Occipital lobe (tissue), 2 donors: ENCODE data around the gene RFC1. TPM values are rescaled to one million over a fixed set of nuclear protein-coding genes. Genes with fewer than 3 reads are reported as not detected.
"Not testable (repeated sequence)": the region's sequence is repeated elsewhere in the genome, so short reads cannot be mapped to it uniquely, and the experiment has no call there.

Experiments
- DNase-seq: peaks from one replicate; lab custom pipeline; 2025; lab: John Stamatoyannopoulos, UW
- total RNA-seq: library from RNA; depleted of rRNA; stranded (reverse); fragments of >200 nt; gene quantifications from one replicate; pipeline ENCODE4 v1.2.3, GENCODE V29; 2014

RFC1 gene
- total RNA-seq, 1 donor from 2014 or later: 46.9 TPM

- DNase-seq: no peak
Measured at GRCh38 chr4:39312816-39313215, 53.3 kb downstream of the RFC1 start.

- no peak for DNase-seq
Measured at GRCh38 chr4:39308611-39309010, 57.6 kb downstream of the RFC1 start.

GRCh38 chr4:39305912-39306677, 60.1 kb downstream of the RFC1 start:
- DNase-seq: no peak

- DNase-seq: no peak
Measured at GRCh38 chr4:39304651-39305050, 61.5 kb downstream of the RFC1 start.

GRCh38 chr4:39303871-39304270, 62.3 kb downstream of the RFC1 start:
- DNase-seq: no peak

GRCh38 chr4:39302901-39303300, 63.3 kb downstream of the RFC1 start:
- DNase-seq: no peak

GRCh38 chr4:39295784-39296183, 70.4 kb downstream of the RFC1 start:
- no peak for DNase-seq

- not testable (repeated sequence) for DNase-seq
Measured at GRCh38 chr4:39292433-39292832, 73.7 kb downstream of the RFC1 start.

- DNase-seq: no peak
Measured at GRCh38 chr4:39291686-39292085, 74.5 kb downstream of the RFC1 start.

GRCh38 chr4:39287223-39287622, 78.9 kb downstream of the RFC1 start:
- no peak for DNase-seq

- DNase-seq: no peak
Measured at GRCh38 chr4:39286263-39286662, 79.9 kb downstream of the RFC1 start.

GRCh38 chr4:39285853-39286252, 80.3 kb downstream of the RFC1 start:
- no peak for DNase-seq

- no peak for DNase-seq
Measured at GRCh38 chr4:39285111-39285795, 80.9 kb downstream of the RFC1 start.

- no peak for DNase-seq
Measured at GRCh38 chr4:39280770-39281169, 85.4 kb downstream of the RFC1 start.

GRCh38 chr4:39279416-39279815, 86.7 kb downstream of the RFC1 start:
- DNase-seq: no peak

- no peak for DNase-seq
Measured at GRCh38 chr4:39278476-39278875, 87.7 kb downstream of the RFC1 start.

GRCh38 chr4:39277661-39278060, 88.5 kb downstream of the RFC1 start:
- DNase-seq: not testable (repeated sequence)

GRCh38 chr4:39274503-39274902, 91.7 kb downstream of the RFC1 start:
- DNase-seq: no peak

GRCh38 chr4:39263895-39264294, 102.3 kb downstream of the RFC1 start:
- DNase-seq: no peak

GRCh38 chr4:39259571-39260330, 106.4 kb downstream of the RFC1 start:
- DNase-seq: no peak

- no peak for DNase-seq
Measured at GRCh38 chr4:39256436-39256835, 109.7 kb downstream of the RFC1 start.

GRCh38 chr4:39255871-39256270, 110.3 kb downstream of the RFC1 start:
- no peak for DNase-seq
